HEK293 (cell line): ENCODE results near the gene IL23R.

ENCODE experiments used
- CTCF ChIA-PET: fragments of 350-600 bp; formaldehyde crosslinking; extraction: SDS; loops from one replicate; lab custom pipeline; 2021; ENCODE audit warnings: antibody characterized with exemption; lab: Yijun Ruan, JAX
- POLR2A ChIA-PET: fragments of 300-600 bp; formaldehyde crosslinking; extraction: SDS; loops from one replicate; lab custom pipeline; 2020; ENCODE audit warnings: antibody characterized with exemption, inconsistent platforms; lab: Yijun Ruan, JAX
- H3K27ac ChIP-seq: fragments of 200-500 bp; sonication (Bioruptor generic); 2 replicates; pipeline ENCODE4 v1.5.1; 2014; ENCODE audit warnings: low read depth, low read length, control low read depth, inconsistent platforms; ENCODE audit errors: extremely low read depth
- H3K36me3 ChIP-seq, 2 experiments: fragments of 200-500 bp in 1 of 2; sonication (Bioruptor generic) in 1 of 2; 1 replicate in 1 of 2; 2 replicates in 1 of 2; pipeline ENCODE4 v1.5.1; 2014 to 2017; ENCODE audit warnings: inconsistent platforms in 2 of 2, low read length in 2 of 2; ENCODE audit not compliant: control insufficient read depth in 2 of 2, insufficient read depth in 1 of 2
- H3K4me1 ChIP-seq: fragments of 200-500 bp; sonication (Bioruptor generic); 2 replicates; pipeline ENCODE4 v1.5.1; 2014; ENCODE audit warnings: mild to moderate bottlenecking, low read length, inconsistent platforms; ENCODE audit not compliant: control insufficient read depth, insufficient read depth
- H3K4me3 ChIP-seq: 2 replicates; pipeline ENCODE4 v1.5.1; 2011; ENCODE audit warnings: low read depth, mild to moderate bottlenecking, control low read depth, low read length, moderate library complexity
- H3K9me3 ChIP-seq: fragments of 200-500 bp; sonication (Bioruptor generic); 2 replicates; pipeline ENCODE4 v1.5.1; 2014; ENCODE audit warnings: low read depth, low read length, inconsistent platforms; ENCODE audit not compliant: control insufficient read depth, insufficient read depth
- BCL6B ChIP-seq: fragments of 450-650 bp; formaldehyde crosslinking; IDR thresholded peaks from 2 replicates; pipeline ENCODE4 v1.5.1; 2017; ENCODE audit warnings: missing biosample characterization, missing genetic modification characterization
- GLIS2 ChIP-seq: fragments of 450-650 bp; formaldehyde crosslinking; IDR thresholded peaks from 2 replicates; pipeline ENCODE4 v1.5.1; 2016; ENCODE audit warnings: missing biosample characterization, missing genetic modification characterization
- IKZF3 ChIP-seq: fragments of 450-650 bp; IDR thresholded peaks from 2 replicates; pipeline ENCODE4 v1.5.0; 2018; ENCODE audit warnings: missing biosample characterization, mild to moderate bottlenecking, missing genetic modification characterization, moderate library complexity
- INSM2 ChIP-seq: fragments of 450-650 bp; formaldehyde crosslinking; IDR thresholded peaks from 2 replicates; pipeline ENCODE4 v1.5.1; 2016; ENCODE audit warnings: missing biosample characterization, missing genetic modification characterization
- KLF1 ChIP-seq: fragments of 450-650 bp; formaldehyde crosslinking; IDR thresholded peaks from 2 replicates; pipeline ENCODE4 v1.5.1; 2016; ENCODE audit warnings: missing biosample characterization, missing genetic modification characterization
- KLF17 ChIP-seq: fragments of 450-650 bp; formaldehyde crosslinking; IDR thresholded peaks from 2 replicates; pipeline ENCODE4 v1.5.1; 2016; ENCODE audit warnings: missing biosample characterization, missing genetic modification characterization
- KLF8 ChIP-seq: fragments of 450-650 bp; formaldehyde crosslinking; IDR thresholded peaks from 2 replicates; pipeline ENCODE4 v1.5.1; 2016; ENCODE audit warnings: missing biosample characterization, missing genetic modification characterization
- MZF1 ChIP-seq: fragments of 450-650 bp; formaldehyde crosslinking; IDR thresholded peaks from 2 replicates; pipeline ENCODE4 v1.5.1; 2017; ENCODE audit warnings: missing biosample characterization, missing genetic modification characterization, borderline replicate concordance
- PRDM6 ChIP-seq: fragments of 450-650 bp; formaldehyde crosslinking; IDR thresholded peaks from 2 replicates; pipeline ENCODE4 v1.5.1; 2017; ENCODE audit warnings: missing biosample characterization, missing genetic modification characterization
- SP2 ChIP-seq: fragments of 450-650 bp; formaldehyde crosslinking; IDR thresholded peaks from 2 replicates; pipeline ENCODE4 v1.5.1; 2016; ENCODE audit warnings: missing biosample characterization, missing genetic modification characterization
- SP7 ChIP-seq: fragments of 450-650 bp; formaldehyde crosslinking; IDR thresholded peaks from 2 replicates; pipeline ENCODE4 v1.5.1; 2016; ENCODE audit warnings: missing biosample characterization, missing genetic modification characterization
- WT1 ChIP-seq: fragments of 450-650 bp; formaldehyde crosslinking; IDR thresholded peaks from 2 replicates; pipeline ENCODE4 v1.5.1; 2016; ENCODE audit warnings: missing biosample characterization, missing genetic modification characterization
- ZBTB7A ChIP-seq: fragments of 450-650 bp; formaldehyde crosslinking; IDR thresholded peaks from 2 replicates; pipeline ENCODE4 v1.5.1; 2016; ENCODE audit warnings: low read depth, missing biosample characterization, missing genetic modification characterization
- ZNF394 ChIP-seq: fragments of 450-650 bp; formaldehyde crosslinking; IDR thresholded peaks from 2 replicates; pipeline ENCODE4 v1.5.1; 2016; ENCODE audit warnings: missing biosample characterization, missing genetic modification characterization, mild to moderate bottlenecking, moderate library complexity, borderline replicate concordance
- ZNF423 ChIP-seq: fragments of 450-650 bp; formaldehyde crosslinking; IDR thresholded peaks from 2 replicates; pipeline ENCODE4 v1.5.1; 2016; ENCODE audit warnings: missing biosample characterization, missing genetic modification characterization
- ZNF596 ChIP-seq: fragments of 450-650 bp; IDR thresholded peaks from 2 replicates; pipeline ENCODE4 v1.5.0; 2018; ENCODE audit warnings: missing biosample characterization, mild to moderate bottlenecking, missing genetic modification characterization, moderate library complexity
- ZNF610 ChIP-seq: fragments of 450-650 bp; formaldehyde crosslinking; IDR thresholded peaks from 2 replicates; pipeline ENCODE4 v1.5.1; 2016; ENCODE audit warnings: missing biosample characterization, missing genetic modification characterization, borderline replicate concordance
- ZNF701 ChIP-seq: fragments of 450-650 bp; formaldehyde crosslinking; IDR thresholded peaks from 2 replicates; pipeline ENCODE4 v1.5.1; 2016; ENCODE audit warnings: missing biosample characterization, missing genetic modification characterization
- ZNF792 ChIP-seq: fragments of 450-650 bp; formaldehyde crosslinking; IDR thresholded peaks from 2 replicates; pipeline ENCODE4 v1.5.1; 2016; ENCODE audit warnings: missing biosample characterization, missing genetic modification characterization

Gene IL23R

GRCh38 chr1:67262735-67263134 lies 96.5 kb downstream of the IL23R start (continued):
- TF ChIP-seq BCL6B (tag by site-specific recombination), result no peak
- no peak for TF ChIP-seq ZNF596 (tag by site-specific recombination)
- TF ChIP-seq ZNF792 (tag by site-specific recombination), result no peak
- no peak for TF ChIP-seq KLF17 (tag by site-specific recombination)
- no peak for TF ChIP-seq PRDM6
- TF ChIP-seq SP2, result no peak
- no peak for TF ChIP-seq SP7 (tag by site-specific recombination)
- no peak for TF ChIP-seq KLF1

- no peaks in the 10 kb centered on the region for H3K4me1 ChIP-seq
- CTCF ChIA-PET, result no interaction called here
- TF ChIP-seq MZF1 (tag by site-specific recombination) (no peak), IKZF3 (tag by site-specific recombination) (no peak), ZNF610 (tag by site-specific recombination) (no peak), ZNF701 (tag by site-specific recombination) (no peak), INSM2 (tag by site-specific recombination) (no peak)
- TF ChIP-seq, all 188 proteins: peak for 0
- H3K4me3 ChIP-seq, result no peak overlapping the region
- no peaks in the 10 kb centered on the region for H3K9me3 ChIP-seq
- H3K27ac ChIP-seq, result no peak overlapping the region
- H3K36me3 ChIP-seq, result no peaks in the 10 kb centered on the region
- POLR2A ChIA-PET, result no interaction called here
Measured at GRCh38 chr1:67264152-67264551, 97.9 kb downstream of the IL23R start.

- POLR2A ChIA-PET, result no interaction called here
- Histone ChIP-seq H3K9me3 (no peaks in the 10 kb centered on the region), H3K4me1 (no peaks in the 10 kb centered on the region), H3K27ac (no peak overlapping the region), H3K36me3 (no peaks in the 10 kb centered on the region), H3K4me3 (no peak overlapping the region)
- TF ChIP-seq KLF8 (tag by site-specific recombination) (no peak), ZNF394 (tag by site-specific recombination) (no peak), ZNF610 (tag by site-specific recombination) (no peak), GLIS2 (no peak), ZNF792 (tag by site-specific recombination) (no peak), ZBTB7A (tag by site-specific recombination) (no peak), ZNF423 (tag by site-specific recombination) (no peak), WT1 (tag by site-specific recombination) (no peak)
- CTCF ChIA-PET, result no interaction called here
Measured at GRCh38 chr1:67264899-67265298, 98.6 kb downstream of the IL23R start.
